DND-41 (cell line): Measurements from ENCODE around the gene SLC41A2.

Experiments used
- EZH2 ChIP-seq: IDR thresholded peaks from 3 replicates; pipeline ENCODE4 v1.6.1; 2012; ENCODE audit warnings: borderline replicate concordance, low read depth, mild to moderate bottlenecking, moderate library complexity, low read length, inconsistent platforms; ENCODE audit not compliant: severe bottlenecking
- TF ChIP-seq, protein P1 (sequence below): IDR thresholded peaks from 2 replicates; pipeline ENCODE4 v1.5.1; 2012; ENCODE audit warnings: borderline replicate concordance, low read length, moderate library complexity, mild to moderate bottlenecking; ENCODE audit not compliant: poor library complexity, severe bottlenecking; ENCODE audit errors: extremely low read depth

GRCh38 chr12:104994336-104994735, 36.2 kb upstream of the SLC41A2 start:
- no peak for TF ChIP-seq EZH2
- TF ChIP-seq, protein P1, sequence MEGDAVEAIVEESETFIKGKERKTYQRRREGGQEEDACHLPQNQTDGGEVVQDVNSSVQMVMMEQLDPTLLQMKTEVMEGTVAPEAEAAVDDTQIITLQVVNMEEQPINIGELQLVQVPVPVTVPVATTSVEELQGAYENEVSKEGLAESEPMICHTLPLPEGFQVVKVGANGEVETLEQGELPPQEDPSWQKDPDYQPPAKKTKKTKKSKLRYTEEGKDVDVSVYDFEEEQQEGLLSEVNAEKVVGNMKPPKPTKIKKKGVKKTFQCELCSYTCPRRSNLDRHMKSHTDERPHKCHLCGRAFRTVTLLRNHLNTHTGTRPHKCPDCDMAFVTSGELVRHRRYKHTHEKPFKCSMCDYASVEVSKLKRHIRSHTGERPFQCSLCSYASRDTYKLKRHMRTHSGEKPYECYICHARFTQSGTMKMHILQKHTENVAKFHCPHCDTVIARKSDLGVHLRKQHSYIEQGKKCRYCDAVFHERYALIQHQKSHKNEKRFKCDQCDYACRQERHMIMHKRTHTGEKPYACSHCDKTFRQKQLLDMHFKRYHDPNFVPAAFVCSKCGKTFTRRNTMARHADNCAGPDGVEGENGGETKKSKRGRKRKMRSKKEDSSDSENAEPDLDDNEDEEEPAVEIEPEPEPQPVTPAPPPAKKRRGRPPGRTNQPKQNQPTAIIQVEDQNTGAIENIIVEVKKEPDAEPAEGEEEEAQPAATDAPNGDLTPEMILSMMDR, result no peak
